22Rv1 (cell line): ENCODE measurements around the gene JAKMIP3.

ENCODE experiments used
- ZFX ChIP-seq: fragments of 450-650 bp; IDR thresholded peaks from 2 replicates; pipeline ENCODE4 v1.6.1; 2017; ENCODE audit warnings: antibody characterized with exemption, borderline replicate concordance
- TF ChIP-seq, protein P1 (sequence below): fragments of 450-650 bp; IDR thresholded peaks from 2 replicates; pipeline ENCODE4 v1.5.1; 2017; ENCODE audit warnings: mild to moderate bottlenecking

DNA sequence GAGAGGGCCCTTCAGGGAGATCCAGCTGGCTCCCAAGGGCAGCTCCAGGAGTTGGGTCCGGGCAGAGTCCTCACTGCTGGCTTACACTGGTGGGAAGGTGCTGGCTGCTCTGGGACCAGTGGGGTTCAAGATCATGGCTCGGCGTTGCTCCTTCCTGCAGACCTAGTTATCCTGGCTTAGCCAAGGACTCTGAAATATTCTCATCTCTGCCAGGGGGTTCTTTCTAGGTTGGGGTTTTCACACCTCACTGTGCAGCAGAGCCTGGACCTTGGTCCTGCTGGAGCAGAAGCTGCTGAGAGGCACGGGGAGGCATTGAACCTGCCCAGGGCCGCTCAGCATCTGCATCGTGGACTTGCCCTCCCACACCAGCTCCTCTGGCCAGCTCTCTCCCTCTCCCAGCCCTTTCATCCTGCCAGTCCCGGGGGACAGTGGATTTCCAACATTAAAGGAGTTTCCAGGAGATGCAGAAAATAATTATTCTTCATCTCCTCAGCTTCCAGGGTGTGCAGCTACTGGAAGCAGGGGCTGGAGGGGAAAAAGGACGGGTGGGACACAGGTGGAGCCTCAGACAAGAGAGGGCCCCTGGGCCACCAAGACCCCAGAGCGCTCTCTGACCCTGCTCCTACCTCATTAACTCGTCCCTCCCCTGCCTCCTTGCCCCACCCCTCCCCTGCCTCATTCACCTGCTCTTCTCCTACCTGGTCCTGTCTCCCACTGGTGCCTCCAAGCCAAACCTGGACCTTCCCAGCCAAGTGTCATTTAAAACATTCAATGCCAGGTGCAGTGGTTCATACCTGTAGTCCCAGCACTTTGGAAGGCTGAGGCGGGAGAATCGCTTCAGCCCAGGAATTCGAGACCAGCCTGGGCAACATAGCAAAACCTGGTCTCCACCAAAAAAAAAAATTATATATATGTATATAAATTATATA lies 42.5 kb downstream of the JAKMIP3 start:
- TF ChIP-seq, protein P1, sequence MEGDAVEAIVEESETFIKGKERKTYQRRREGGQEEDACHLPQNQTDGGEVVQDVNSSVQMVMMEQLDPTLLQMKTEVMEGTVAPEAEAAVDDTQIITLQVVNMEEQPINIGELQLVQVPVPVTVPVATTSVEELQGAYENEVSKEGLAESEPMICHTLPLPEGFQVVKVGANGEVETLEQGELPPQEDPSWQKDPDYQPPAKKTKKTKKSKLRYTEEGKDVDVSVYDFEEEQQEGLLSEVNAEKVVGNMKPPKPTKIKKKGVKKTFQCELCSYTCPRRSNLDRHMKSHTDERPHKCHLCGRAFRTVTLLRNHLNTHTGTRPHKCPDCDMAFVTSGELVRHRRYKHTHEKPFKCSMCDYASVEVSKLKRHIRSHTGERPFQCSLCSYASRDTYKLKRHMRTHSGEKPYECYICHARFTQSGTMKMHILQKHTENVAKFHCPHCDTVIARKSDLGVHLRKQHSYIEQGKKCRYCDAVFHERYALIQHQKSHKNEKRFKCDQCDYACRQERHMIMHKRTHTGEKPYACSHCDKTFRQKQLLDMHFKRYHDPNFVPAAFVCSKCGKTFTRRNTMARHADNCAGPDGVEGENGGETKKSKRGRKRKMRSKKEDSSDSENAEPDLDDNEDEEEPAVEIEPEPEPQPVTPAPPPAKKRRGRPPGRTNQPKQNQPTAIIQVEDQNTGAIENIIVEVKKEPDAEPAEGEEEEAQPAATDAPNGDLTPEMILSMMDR = no peak
- no peak for TF ChIP-seq ZFX
